ENCODE results near the gene THADA. TPM values are rescaled to one million over a fixed set of nuclear protein-coding genes. Genes with fewer than 3 reads are reported as not detected.
A peak's percentile ranks its signal among the peaks of the same experiment; 100 is the strongest.

The THADA gene
- total and polyA plus RNA-seq, 8 donors: 9.4 to 25.1 (median 18.2) TPM

GRCh38 chr2:43515807-43516497 lies 79.9 kb downstream of the THADA start:
- 55 to 60% methylated on average over 5 of the region's 5 CpGs for WGBS, 2 donors
- DNase-seq (no peak), ATAC-seq (peak in 3 of 4 donors; percentile 14 to 28 (median 21)), FAIRE-seq (no peak)
- H3K9me3 ChIP-seq: no peaks in the 10 kb centered on the region
- H3K4me3 ChIP-seq: no peak overlapping the region
- TF ChIP-seq, protein P1, sequence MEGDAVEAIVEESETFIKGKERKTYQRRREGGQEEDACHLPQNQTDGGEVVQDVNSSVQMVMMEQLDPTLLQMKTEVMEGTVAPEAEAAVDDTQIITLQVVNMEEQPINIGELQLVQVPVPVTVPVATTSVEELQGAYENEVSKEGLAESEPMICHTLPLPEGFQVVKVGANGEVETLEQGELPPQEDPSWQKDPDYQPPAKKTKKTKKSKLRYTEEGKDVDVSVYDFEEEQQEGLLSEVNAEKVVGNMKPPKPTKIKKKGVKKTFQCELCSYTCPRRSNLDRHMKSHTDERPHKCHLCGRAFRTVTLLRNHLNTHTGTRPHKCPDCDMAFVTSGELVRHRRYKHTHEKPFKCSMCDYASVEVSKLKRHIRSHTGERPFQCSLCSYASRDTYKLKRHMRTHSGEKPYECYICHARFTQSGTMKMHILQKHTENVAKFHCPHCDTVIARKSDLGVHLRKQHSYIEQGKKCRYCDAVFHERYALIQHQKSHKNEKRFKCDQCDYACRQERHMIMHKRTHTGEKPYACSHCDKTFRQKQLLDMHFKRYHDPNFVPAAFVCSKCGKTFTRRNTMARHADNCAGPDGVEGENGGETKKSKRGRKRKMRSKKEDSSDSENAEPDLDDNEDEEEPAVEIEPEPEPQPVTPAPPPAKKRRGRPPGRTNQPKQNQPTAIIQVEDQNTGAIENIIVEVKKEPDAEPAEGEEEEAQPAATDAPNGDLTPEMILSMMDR (IDR thresholded peaks at IDR 0.05): no peak
- no peaks in the 10 kb centered on the region for H3K36me3 ChIP-seq
- H3K4me1 ChIP-seq: peaks cover 15 to 41% (median 18%) of the 10 kb centered on the region in 3 donors
- H3K27me3 ChIP-seq: no peaks in the 10 kb centered on the region
- intact Hi-C loops (cut with DNase I): no loop called here
- peak overlapping the region in 3 of 4 donors; percentile 7 to 82 (median 80) for H3K27ac ChIP-seq

- Histone ChIP-seq H3K27me3 (no peaks in the 10 kb centered on the region), H3K4me1 (peaks cover 15 to 39% (median 17%) of the 10 kb centered on the region in 3 donors), H3K9me3 (no peaks in the 10 kb centered on the region), H3K36me3 (no peaks in the 10 kb centered on the region), H3K27ac (no peak overlapping the region), H3K4me3 (no peak overlapping the region)
- ATAC-seq (no peak), DNase-seq (no peak), FAIRE-seq (no peak)
- WGBS, 2 donors: 96 to 97% methylated on average over 3 of the region's 3 CpGs
- intact Hi-C loops (cut with DNase I): no loop called here
- TF ChIP-seq, protein P1 (IDR thresholded peaks at IDR 0.05): no peak
Observed at GRCh38 chr2:43515248-43515647, 80.6 kb downstream of the THADA start.

GRCh38 chr2:43513796-43514195 lies 82.0 kb downstream of the THADA start:
- no peaks in the 10 kb centered on the region for H3K9me3 ChIP-seq
- WGBS, 2 donors: 97% methylated on average over 3 of the region's 3 CpGs
- H3K36me3 ChIP-seq: no peaks in the 10 kb centered on the region
- DNase-seq: no peak
- no peak for ATAC-seq
- intact Hi-C loops (cut with DNase I): no loop called here
- H3K4me1 ChIP-seq: peaks cover 7 to 25% (median 12%) of the 10 kb centered on the region in 3 donors
- no peak overlapping the region for H3K4me3 ChIP-seq
- no peak for FAIRE-seq
- TF ChIP-seq, protein P1 (IDR thresholded peaks at IDR 0.05): no peak
- H3K27ac ChIP-seq: no peak overlapping the region
- H3K27me3 ChIP-seq: no peaks in the 10 kb centered on the region

DNA sequence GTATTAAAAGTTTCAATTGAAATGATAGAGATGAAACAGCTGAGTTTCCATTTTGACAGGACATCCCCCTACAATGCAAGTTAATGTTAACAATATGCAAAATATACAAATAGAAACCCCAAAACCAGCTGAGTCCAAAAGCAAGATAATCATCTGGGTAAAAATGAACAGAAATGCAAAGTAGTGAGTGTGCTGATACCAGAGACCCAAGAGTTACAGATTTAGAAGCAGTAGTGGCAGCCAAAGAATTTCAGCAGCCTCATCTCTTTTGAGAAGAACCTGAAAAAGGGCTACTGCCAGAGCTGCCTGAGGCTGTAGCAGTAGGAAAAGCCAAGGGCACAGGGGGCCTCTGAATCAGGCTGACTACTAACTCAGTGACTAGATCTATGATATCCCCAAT lies 82.6 kb downstream of the THADA start:
- no peaks in the 10 kb centered on the region for H3K36me3 ChIP-seq
- intact Hi-C loops (cut with DNase I): no loop called here
- FAIRE-seq (no peak), DNase-seq (no peak), ATAC-seq (no peak)
- H3K4me3 ChIP-seq: no peak overlapping the region
- no peaks in the 10 kb centered on the region for H3K27me3 ChIP-seq
- H3K27ac ChIP-seq: no peak overlapping the region
- TF ChIP-seq, protein P1 (IDR thresholded peaks at IDR 0.05): no peak
- peaks cover 7 to 19% (median 12%) of the 10 kb centered on the region in 3 donors for H3K4me1 ChIP-seq
- H3K9me3 ChIP-seq: no peaks in the 10 kb centered on the region

DNA sequence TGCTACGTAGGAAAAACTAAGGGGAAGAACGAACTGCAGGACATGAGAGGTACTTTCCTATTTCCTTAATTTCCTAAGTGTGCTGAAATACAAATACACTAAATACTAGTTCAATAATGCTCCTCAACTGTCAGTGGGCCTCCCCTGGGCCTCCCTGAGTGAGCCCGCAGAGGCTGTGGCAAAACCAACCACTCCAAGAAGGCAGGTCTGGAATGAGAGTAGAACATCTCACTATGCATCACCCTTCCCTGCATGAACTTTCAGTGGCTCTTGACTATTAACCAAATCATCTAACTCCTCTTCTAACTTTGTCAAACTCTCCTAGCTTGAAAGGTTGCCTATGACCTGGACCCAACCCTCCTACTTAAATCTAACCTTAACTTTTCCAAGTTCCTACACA lies 84.6 kb downstream of the THADA start:
- Histone ChIP-seq H3K9me3 (no peaks in the 10 kb centered on the region), H3K4me1 (peaks cover 0 to 5% (median 4%) of the 10 kb centered on the region in 3 donors), H3K27me3 (no peaks in the 10 kb centered on the region), H3K4me3 (no peak overlapping the region), H3K36me3 (no peaks in the 10 kb centered on the region), H3K27ac (no peak overlapping the region)
- 95 to 98% methylated on average over 3 of the region's 3 CpGs for WGBS, 2 donors
- FAIRE-seq: no peak
- no peak for DNase-seq
- ATAC-seq: no peak
- intact Hi-C loops (cut with DNase I): no loop called here
- TF ChIP-seq, protein P1 (IDR thresholded peaks at IDR 0.05): no peak

Measured in pancreas (tissue), 10 donors.